ENCODE measurements around the gene TMTC4. TPM values are rescaled to one million over a fixed set of nuclear protein-coding genes. Genes with fewer than 3 reads are reported as not detected.

TMTC4 gene
- total RNA-seq, 1 experiment from 2014 or later, result 15.1 TPM

DNA sequence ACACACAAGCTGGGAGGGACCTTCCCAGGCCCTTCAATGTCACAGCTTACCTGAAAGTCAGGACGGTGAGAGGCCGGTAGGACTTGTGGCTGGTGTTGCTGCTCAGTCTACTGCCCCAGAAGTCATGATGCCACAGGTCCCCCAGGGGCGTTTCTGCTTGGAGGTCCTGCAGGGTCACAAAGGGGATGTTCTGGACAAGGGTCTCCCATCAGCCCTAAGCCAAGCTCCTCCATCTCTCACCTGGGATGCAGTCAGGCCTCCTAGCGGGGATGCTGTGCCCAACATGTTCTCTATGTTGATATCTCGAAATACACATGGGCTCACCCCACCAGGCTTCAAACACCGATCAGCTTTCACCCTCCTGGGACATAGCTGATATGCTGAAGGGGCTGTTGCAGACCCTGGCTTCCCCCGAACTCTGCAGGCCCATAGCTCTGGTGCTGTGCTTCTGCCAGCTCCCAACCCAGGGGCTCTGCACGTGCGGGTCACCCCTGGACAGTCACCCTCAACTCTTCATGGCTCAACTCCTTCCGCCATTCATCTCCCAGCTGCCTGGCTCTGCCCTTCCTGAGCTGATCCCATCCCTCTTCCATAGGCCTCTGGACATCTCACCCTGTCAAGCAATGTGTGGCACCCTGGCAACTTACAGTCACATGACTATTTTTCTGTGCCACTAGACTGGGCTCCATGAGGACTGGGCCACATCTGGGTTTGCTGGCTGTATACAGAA lies 10.3 kb downstream of the TMTC4 start:
- POLR2A ChIA-PET (ENCODE audit: unreplicated experiment), result no interaction called here
- CTCF ChIA-PET, result no interaction called here

DNA sequence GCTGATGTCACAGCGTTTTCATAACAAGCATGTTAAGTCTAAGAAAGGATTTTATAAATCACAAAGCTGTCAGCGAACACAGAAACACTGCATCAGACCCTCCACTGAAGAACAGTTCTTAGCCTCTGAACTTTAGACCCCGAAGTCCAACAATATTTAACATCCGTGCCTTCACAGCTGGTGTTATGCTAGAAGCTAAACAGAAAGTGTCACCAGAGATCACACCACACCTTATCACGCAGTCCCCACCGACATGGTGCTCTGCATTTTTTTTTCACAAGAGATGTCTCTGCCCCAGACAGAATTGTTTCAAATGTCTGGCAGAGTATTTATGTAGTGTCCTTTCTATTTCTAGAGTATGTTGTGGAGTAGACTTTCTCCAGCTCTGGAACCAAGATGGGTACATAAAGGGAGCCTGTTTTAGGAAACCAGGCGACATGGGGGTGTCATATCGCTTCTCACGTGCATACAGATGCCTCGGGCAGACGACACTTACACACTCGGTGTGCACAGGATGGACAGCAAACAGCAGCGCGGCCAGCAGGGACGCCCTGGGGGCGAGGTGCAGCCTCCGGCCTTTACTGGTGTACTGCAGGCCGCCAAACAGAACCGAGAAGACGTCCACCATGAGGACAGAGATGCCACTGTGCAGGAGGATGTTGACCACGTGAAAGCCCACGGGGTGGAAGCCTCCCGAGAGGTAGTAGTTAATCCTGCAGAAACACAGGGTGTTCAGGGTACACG lies 12.0 kb downstream of the TMTC4 start:
- no peak overlapping the region for H3K4me3 ChIP-seq (ENCODE audit: low read length)
- intact Hi-C loops (cut with micrococcal nuclease), result no loop called here
- no peak for ATAC-seq
- H3F3A ChIP-seq (ENCODE audit: low read length, unreplicated experiment), result no peaks in the 10 kb centered on the region
- H4K20me1 ChIP-seq (ENCODE audit: low read length), result no peaks in the 10 kb centered on the region
- ChIA-PET POLR2A (ENCODE audit: unreplicated experiment) (no interaction called here), CTCF (no interaction called here)
- H3K4me2 ChIP-seq (ENCODE audit: low read length), result no peak overlapping the region
- H2AFZ ChIP-seq (ENCODE audit: low read length), result no peak overlapping the region
- H3K9ac ChIP-seq (ENCODE audit: low read length), result no peak overlapping the region
- H3K36me3 ChIP-seq (ENCODE audit: low read depth, low read length), result no peaks in the 10 kb centered on the region; the same call in 1 of the 2 replicates
- TF ChIP-seq, protein P1, sequence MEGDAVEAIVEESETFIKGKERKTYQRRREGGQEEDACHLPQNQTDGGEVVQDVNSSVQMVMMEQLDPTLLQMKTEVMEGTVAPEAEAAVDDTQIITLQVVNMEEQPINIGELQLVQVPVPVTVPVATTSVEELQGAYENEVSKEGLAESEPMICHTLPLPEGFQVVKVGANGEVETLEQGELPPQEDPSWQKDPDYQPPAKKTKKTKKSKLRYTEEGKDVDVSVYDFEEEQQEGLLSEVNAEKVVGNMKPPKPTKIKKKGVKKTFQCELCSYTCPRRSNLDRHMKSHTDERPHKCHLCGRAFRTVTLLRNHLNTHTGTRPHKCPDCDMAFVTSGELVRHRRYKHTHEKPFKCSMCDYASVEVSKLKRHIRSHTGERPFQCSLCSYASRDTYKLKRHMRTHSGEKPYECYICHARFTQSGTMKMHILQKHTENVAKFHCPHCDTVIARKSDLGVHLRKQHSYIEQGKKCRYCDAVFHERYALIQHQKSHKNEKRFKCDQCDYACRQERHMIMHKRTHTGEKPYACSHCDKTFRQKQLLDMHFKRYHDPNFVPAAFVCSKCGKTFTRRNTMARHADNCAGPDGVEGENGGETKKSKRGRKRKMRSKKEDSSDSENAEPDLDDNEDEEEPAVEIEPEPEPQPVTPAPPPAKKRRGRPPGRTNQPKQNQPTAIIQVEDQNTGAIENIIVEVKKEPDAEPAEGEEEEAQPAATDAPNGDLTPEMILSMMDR (conservative IDR thresholded peaks at IDR 0.05; ENCODE audit: low read depth, low read length), result no peak
- TF ChIP-seq EZH2 (IDR thresholded peaks at IDR 0.05; ENCODE audit: low read length, unreplicated experiment) (no peak), EZH2phosphoT487 (IDR thresholded peaks at IDR 0.05; ENCODE audit: borderline replicate concordance, low read length) (no peak)
- no peaks in the 10 kb centered on the region for H3K9me3 ChIP-seq (ENCODE audit: low read length)
- no peak for DNase-seq
- no peak overlapping the region for H3K27ac ChIP-seq (ENCODE audit: low read length)
- no peaks in the 10 kb centered on the region for H3K79me2 ChIP-seq (ENCODE audit: low read length)
- no peaks in the 10 kb centered on the region for H3K27me3 ChIP-seq (ENCODE audit: low read length)
- no peaks in the 10 kb centered on the region for H3K4me1 ChIP-seq (ENCODE audit: insufficient read depth, low read length)
- no peaks in the 10 kb centered on the region for H3K9me2 ChIP-seq (replicated peaks; ENCODE audit: low read length)
- no TSS peak for BruUV-seq (replicated peaks)

More for the DNA sequence above, 10.3 kb downstream of the TMTC4 start:
- no peaks in the 10 kb centered on the region; the same call in 1 of the 2 replicates for H3K36me3 ChIP-seq (ENCODE audit: low read depth, low read length)
- no peak overlapping the region for H3K9ac ChIP-seq (ENCODE audit: low read length)
- H3K4me1 ChIP-seq (ENCODE audit: insufficient read depth, low read length), result no peaks in the 10 kb centered on the region
- H4K20me1 ChIP-seq (ENCODE audit: low read length), result no peaks in the 10 kb centered on the region
- ATAC-seq (no peak), DNase-seq (no peak)
- H3K4me2 ChIP-seq (ENCODE audit: low read length), result no peak overlapping the region
- no TSS peak for BruUV-seq (replicated peaks)
- no peaks in the 10 kb centered on the region for H3K9me3 ChIP-seq (ENCODE audit: low read length)
- no peak overlapping the region for H3K4me3 ChIP-seq (ENCODE audit: low read length)
- H2AFZ ChIP-seq (ENCODE audit: low read length), result no peak overlapping the region
- no peaks in the 10 kb centered on the region for H3K79me2 ChIP-seq (ENCODE audit: low read length)
- intact Hi-C loops (cut with micrococcal nuclease), result no loop called here
- no peaks in the 10 kb centered on the region for H3F3A ChIP-seq (ENCODE audit: low read length, unreplicated experiment)
- no peak overlapping the region for H3K27ac ChIP-seq (ENCODE audit: low read length)
- TF ChIP-seq, protein P1 (conservative IDR thresholded peaks at IDR 0.05; ENCODE audit: low read depth, low read length), result no peak
- TF ChIP-seq EZH2phosphoT487 (IDR thresholded peaks at IDR 0.05; ENCODE audit: borderline replicate concordance, low read length) (no peak), EZH2 (IDR thresholded peaks at IDR 0.05; ENCODE audit: low read length, unreplicated experiment) (no peak)
- no peaks in the 10 kb centered on the region for H3K27me3 ChIP-seq (ENCODE audit: low read length)
- no peaks in the 10 kb centered on the region for H3K9me2 ChIP-seq (replicated peaks; ENCODE audit: low read length)

DNA sequence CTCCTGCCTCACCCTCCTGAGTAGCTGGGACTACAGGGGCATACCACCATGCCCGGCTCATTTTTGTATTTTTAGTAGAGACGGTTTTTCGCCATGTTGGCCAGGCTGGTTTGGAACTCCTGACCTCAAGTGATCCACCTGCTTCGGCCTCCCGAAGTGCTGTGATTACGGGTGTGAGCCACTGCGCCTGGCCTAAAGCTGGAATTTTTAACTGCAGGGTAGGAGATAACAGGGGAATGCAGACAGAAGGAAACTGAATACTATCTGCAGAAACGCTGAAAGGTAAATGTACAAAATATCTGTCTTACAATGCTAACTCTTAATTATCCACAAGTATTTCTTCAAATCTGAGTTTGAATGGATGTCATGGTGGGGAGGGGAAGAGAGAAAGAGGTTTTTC lies 13.8 kb downstream of the TMTC4 start:
- Histone ChIP-seq H2AFZ (ENCODE audit: low read length) (no peak overlapping the region), H3K4me1 (ENCODE audit: insufficient read depth, low read length) (no peaks in the 10 kb centered on the region), H3K4me3 (ENCODE audit: low read length) (no peak overlapping the region), H3K9me3 (ENCODE audit: low read length) (no peaks in the 10 kb centered on the region), H3K79me2 (ENCODE audit: low read length) (no peaks in the 10 kb centered on the region), H3K4me2 (ENCODE audit: low read length) (no peak overlapping the region), H4K20me1 (ENCODE audit: low read length) (no peaks in the 10 kb centered on the region), H3K9me2 (replicated peaks; ENCODE audit: low read length) (no peaks in the 10 kb centered on the region), H3K27ac (ENCODE audit: low read length) (no peak overlapping the region), H3K9ac (ENCODE audit: low read length) (no peak overlapping the region), H3K27me3 (ENCODE audit: low read length) (no peaks in the 10 kb centered on the region), H3K36me3 (ENCODE audit: low read depth, low read length) (no peaks in the 10 kb centered on the region; the same call in 1 of the 2 replicates), H3F3A (ENCODE audit: low read length, unreplicated experiment) (no peaks in the 10 kb centered on the region)
- ATAC-seq (no peak), DNase-seq (no peak)
- intact Hi-C loops (cut with micrococcal nuclease), result no loop called here
- POLR2A ChIA-PET (ENCODE audit: unreplicated experiment), result no interaction called here
- TF ChIP-seq EZH2phosphoT487 (IDR thresholded peaks at IDR 0.05; ENCODE audit: borderline replicate concordance, low read length), result no peak
- TF ChIP-seq, protein P1 (conservative IDR thresholded peaks at IDR 0.05; ENCODE audit: low read depth, low read length), result no peak
- TF ChIP-seq EZH2 (IDR thresholded peaks at IDR 0.05; ENCODE audit: low read length, unreplicated experiment), result no peak
- BruUV-seq (replicated peaks), result no TSS peak
- CTCF ChIA-PET, result no interaction called here

Measured in PC-3 (cell line).